A673 (cell line): ENCODE data around the gene FOXK1.

Source experiments
- CTCF ChIP-seq: fragments of 300-800, 200-600 bp; sonication (generic); conservative IDR thresholded peaks from 2 replicates; pipeline ENCODE4 v1.5.1; 2017; ENCODE audit warnings: low read depth, mild to moderate bottlenecking, antibody characterized with exemption, low read length, moderate library complexity, mixed read lengths
- EZH2 ChIP-seq: fragments of 200-600 bp; sonication (generic); IDR thresholded peaks from 2 replicates; pipeline ENCODE4 v1.6.1; 2017; ENCODE audit warnings: borderline replicate concordance, low read depth, mild to moderate bottlenecking, mixed read lengths, antibody characterized with exemption, low read length; ENCODE audit not compliant: poor library complexity, severe bottlenecking

GRCh38 chr7:4744391-4745264 is 62.5 kb downstream of the FOXK1 start:
- no peak for TF ChIP-seq CTCF
- no peak for TF ChIP-seq EZH2
